ENCODE data around the gene RNF169. TPM values are rescaled to one million over a fixed set of nuclear protein-coding genes. Genes with fewer than 3 reads are reported as not detected.

Gene RNF169
- polyA plus RNA-seq, 2 of the 4 experiments (the other 2 are of a cell fraction), result 6.3 to 11.1 TPM

DNA sequence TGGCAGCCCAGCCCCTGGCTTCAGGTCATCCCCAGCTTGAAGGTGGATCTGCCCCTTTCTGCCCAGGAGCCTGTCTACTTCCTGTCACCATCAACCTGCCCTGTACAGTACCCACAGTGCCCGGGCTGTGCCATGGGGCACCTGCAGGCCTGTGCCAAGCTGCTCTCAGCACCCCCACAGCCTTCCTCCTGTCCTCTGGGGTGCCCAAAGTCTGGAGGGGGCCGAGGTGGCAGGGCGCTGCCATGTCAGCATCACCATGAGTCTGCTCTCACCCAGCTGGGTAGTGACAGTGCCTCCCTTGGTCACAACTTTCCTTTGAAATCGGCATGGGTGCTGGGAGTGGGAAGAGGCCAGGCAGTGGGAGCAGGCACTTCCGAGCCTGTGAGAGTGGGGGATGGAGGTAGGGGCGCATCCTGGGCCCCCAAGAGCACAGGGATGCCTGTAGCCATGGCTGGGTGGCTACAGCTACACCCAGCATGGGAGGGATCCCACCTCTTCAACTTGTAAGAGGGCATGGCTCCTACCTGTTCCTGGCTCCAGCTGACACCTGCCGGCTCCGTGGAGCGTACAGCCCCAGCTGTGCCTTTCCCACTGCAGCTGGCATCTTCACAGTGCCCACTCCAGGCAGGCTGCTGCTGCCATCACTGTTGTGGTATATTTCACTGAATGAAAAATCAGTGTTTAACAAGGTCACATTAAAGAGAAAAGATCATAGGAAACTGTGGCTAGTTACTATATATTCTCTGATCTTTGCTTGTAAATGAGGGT is 42.9 kb downstream of the RNF169 start:
- CTCF ChIA-PET, result interaction anchor here (1.0 to 2.5 kb wide), 2 partner anchors 11 to 23 kb away, joined by 3 to 6 read pairs; no protein-coding TSS in a partner anchor
- 85% methylated on average over 6 of the region's 9 CpGs for WGBS (ENCODE audit: missing lambda C conversion rate)
- FAIRE-seq, result no peak

DNA sequence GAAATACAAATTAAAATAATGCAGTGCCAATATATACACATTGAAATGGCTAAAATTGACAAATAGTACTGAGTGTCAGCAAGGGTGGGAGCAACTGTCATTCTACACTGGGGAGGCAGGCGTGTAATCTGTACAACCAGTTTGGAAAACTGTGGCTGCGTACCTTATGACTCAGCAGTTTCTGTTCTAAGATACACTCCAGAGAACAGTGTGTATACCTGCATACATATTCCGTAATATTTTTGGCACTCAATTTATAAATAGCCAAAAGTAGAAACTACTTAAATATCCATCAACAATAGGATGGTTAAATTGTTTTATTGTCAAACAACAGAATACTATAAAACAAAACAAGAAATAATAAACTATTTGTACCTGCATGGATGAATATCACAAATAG is 57.6 kb downstream of the RNF169 start:
- Histone ChIP-seq H3K4me2 (peak overlapping the region; percentile 54), H3K27ac (peak overlapping the region; percentile 45 to 76), H3K4me1 (peaks cover 13% of the 10 kb centered on the region), H3K9me3 (no peaks in the 10 kb centered on the region), H3K4me3 (no peak overlapping the region)
- ATAC-seq, result peak; percentile 43 to 57; a peak in 2 of 6 replicates
- DNase-seq (ENCODE audit: low read depth in 1 of 2, low spot score in 1 of 2), result peak in 1 of 2 experiments; percentile 38
- ChIA-PET CTCF (interaction anchor here (0.9 kb wide), 1 partner anchor 37 kb away, joined by 3 read pairs; no protein-coding TSS in a partner anchor), POLR2A (no interaction called here)
- TF ChIP-seq FOSL2 (IDR thresholded peaks at IDR 0.05) (no peak), FOSL2 (CRISPR knock-in tag; IDR thresholded peaks at IDR 0.05) (peak; percentile 47; the same call in 1 of the 2 replicates), MAFK (IDR thresholded peaks at IDR 0.05; ENCODE audit: partially characterized antibody) (peak; percentile 97), NFE2L2 (conservative IDR thresholded peaks at IDR 0.05; ENCODE audit: low read length) (peak; percentile 97), NR3C1 (IDR thresholded peaks at IDR 0.05) (no peak)
- WGBS (ENCODE audit: missing lambda C conversion rate), result 50% methylated on average over 3 of the region's 3 CpGs
- FAIRE-seq, result no peak

More for the DNA sequence above, 42.9 kb downstream of the RNF169 start:
- H3K4me1 ChIP-seq, result no peaks in the 10 kb centered on the region
- no peak for DNase-seq (ENCODE audit: low read depth in 1 of 2, low spot score in 1 of 2)
- H3K9me3 ChIP-seq, result no peaks in the 10 kb centered on the region
- POLR2A ChIA-PET, result no interaction called here
- H3K4me2 ChIP-seq, result no peak overlapping the region
- no peak overlapping the region for H3K4me3 ChIP-seq
- TF ChIP-seq, protein P1, sequence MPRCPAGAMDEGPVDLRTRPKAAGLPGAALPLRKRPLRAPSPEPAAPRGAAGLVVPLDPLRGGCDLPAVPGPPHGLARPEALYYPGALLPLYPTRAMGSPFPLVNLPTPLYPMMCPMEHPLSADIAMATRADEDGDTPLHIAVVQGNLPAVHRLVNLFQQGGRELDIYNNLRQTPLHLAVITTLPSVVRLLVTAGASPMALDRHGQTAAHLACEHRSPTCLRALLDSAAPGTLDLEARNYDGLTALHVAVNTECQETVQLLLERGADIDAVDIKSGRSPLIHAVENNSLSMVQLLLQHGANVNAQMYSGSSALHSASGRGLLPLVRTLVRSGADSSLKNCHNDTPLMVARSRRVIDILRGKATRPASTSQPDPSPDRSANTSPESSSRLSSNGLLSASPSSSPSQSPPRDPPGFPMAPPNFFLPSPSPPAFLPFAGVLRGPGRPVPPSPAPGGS (IDR thresholded peaks at IDR 0.05), result no peak
- TF ChIP-seq RAD21 (conservative IDR thresholded peaks at IDR 0.05 in 1 of 2, IDR thresholded peaks at IDR 0.05 in 1 of 2), result no peak
- no peak for TF ChIP-seq NFE2L2 (conservative IDR thresholded peaks at IDR 0.05; ENCODE audit: low read length)
- TF ChIP-seq TFCP2L1 (CRISPR knock-in tag; IDR thresholded peaks at IDR 0.05), result no peak
- no peak for TF ChIP-seq JUNB (IDR thresholded peaks at IDR 0.05)
- no peak for TF ChIP-seq JUN (IDR thresholded peaks at IDR 0.05)
- TF ChIP-seq, protein P2, sequence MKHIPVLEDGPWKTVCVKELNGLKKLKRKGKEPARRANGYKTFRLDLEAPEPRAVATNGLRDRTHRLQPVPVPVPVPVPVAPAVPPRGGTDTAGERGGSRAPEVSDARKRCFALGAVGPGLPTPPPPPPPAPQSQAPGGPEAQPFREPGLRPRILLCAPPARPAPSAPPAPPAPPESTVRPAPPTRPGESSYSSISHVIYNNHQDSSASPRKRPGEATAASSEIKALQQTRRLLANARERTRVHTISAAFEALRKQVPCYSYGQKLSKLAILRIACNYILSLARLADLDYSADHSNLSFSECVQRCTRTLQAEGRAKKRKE (CRISPR knock-in tag; IDR thresholded peaks at IDR 0.05; ENCODE audit: low read depth), result no peak
- TF ChIP-seq, protein P3, sequence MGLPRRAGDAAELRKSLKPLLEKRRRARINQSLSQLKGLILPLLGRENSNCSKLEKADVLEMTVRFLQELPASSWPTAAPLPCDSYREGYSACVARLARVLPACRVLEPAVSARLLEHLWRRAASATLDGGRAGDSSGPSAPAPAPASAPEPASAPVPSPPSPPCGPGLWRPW (IDR thresholded peaks at IDR 0.05), result no peak
- no peak for TF ChIP-seq SREBF2 (IDR thresholded peaks at IDR 0.05)
- TF ChIP-seq, protein P4, sequence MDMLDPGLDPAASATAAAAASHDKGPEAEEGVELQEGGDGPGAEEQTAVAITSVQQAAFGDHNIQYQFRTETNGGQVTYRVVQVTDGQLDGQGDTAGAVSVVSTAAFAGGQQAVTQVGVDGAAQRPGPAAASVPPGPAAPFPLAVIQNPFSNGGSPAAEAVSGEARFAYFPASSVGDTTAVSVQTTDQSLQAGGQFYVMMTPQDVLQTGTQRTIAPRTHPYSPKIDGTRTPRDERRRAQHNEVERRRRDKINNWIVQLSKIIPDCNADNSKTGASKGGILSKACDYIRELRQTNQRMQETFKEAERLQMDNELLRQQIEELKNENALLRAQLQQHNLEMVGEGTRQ (IDR thresholded peaks at IDR 0.05), result no peak
- no peak for TF ChIP-seq MAFK (IDR thresholded peaks at IDR 0.05; ENCODE audit: partially characterized antibody)
- no peak for TF ChIP-seq HOXA7 (CRISPR knock-in tag; IDR thresholded peaks at IDR 0.05)
- TF ChIP-seq EHF (CRISPR knock-in tag; IDR thresholded peaks at IDR 0.05), result no peak
- TF ChIP-seq SMC3 (IDR thresholded peaks at IDR 0.05), result no peak
- no peak for TF ChIP-seq POLR2AphosphoS2 (conservative IDR thresholded peaks at IDR 0.05; ENCODE audit: low read length)
- TF ChIP-seq EP300 (IDR thresholded peaks at IDR 0.05), result no peak
- TF ChIP-seq FOXS1 (CRISPR knock-in tag; IDR thresholded peaks at IDR 0.05), result no peak
- no peak for TF ChIP-seq GATA3 (IDR thresholded peaks at IDR 0.05; ENCODE audit: borderline replicate concordance)
- TF ChIP-seq NPAS2 (CRISPR knock-in tag; IDR thresholded peaks at IDR 0.05; ENCODE audit: borderline replicate concordance), result no peak
- H3K27ac ChIP-seq, result no peak overlapping the region
- no peak; a peak in 1 of 6 replicates for ATAC-seq
